Lung (tissue), 12 donors: ENCODE measurements around the gene COX6B2. TPM values are rescaled to one million over a fixed set of nuclear protein-coding genes. Genes with fewer than 3 reads are reported as not detected.

Source experiments
- ATAC-seq: fragments of 200-7000 bp; cut with Tn5 transposase; one replicate; pipeline ENCODE4 v1.9.1; 2020; ENCODE audit warnings: moderate number of reproducible peaks; ENCODE audit not compliant: insufficient read depth, low FRiP score
- DNase-seq, 3 donors: peaks; one replicate each; pipeline ENCODE4 v3.0.0-alpha.2; 2013 to 2017
- H3K27ac ChIP-seq, 2 donors: one replicate each; pipeline ENCODE4 v1.5.1; 2013; ENCODE audit warnings: mild to moderate bottlenecking in 2 of 2, moderate library complexity in 2 of 2, control low read depth in 1 of 2, inconsistent platforms in 1 of 2, low read depth in 1 of 2, low read length in 1 of 2
- H3K27me3 ChIP-seq, 3 donors: one replicate each; pipeline ENCODE4 v1.5.1; 2013; ENCODE audit warnings: low read length in 2 of 3; ENCODE audit not compliant: control insufficient read depth in 3 of 3, insufficient read depth in 3 of 3
- H3K36me3 ChIP-seq, 4 donors: one replicate each; pipeline ENCODE4 v1.5.1; 2013; ENCODE audit warnings: low read length in 4 of 4, mild to moderate bottlenecking in 1 of 4, moderate library complexity in 1 of 4; ENCODE audit not compliant: control insufficient read depth in 4 of 4, insufficient read depth in 4 of 4
- H3K4me1 ChIP-seq, 5 donors: one replicate each; pipeline ENCODE4 v1.5.1; 2013; ENCODE audit warnings: low read length in 5 of 5, mild to moderate bottlenecking in 2 of 5, moderate library complexity in 1 of 5; ENCODE audit not compliant: control insufficient read depth in 5 of 5, insufficient read depth in 5 of 5
- H3K4me3 ChIP-seq: one replicate; pipeline ENCODE4 v1.5.1; 2013; ENCODE audit warnings: mild to moderate bottlenecking, control low read depth, moderate library complexity
- H3K9ac ChIP-seq, 2 donors: one replicate each; pipeline ENCODE4 v1.5.1; 2013; ENCODE audit warnings: low read length in 2 of 2, control low read depth in 1 of 2; ENCODE audit not compliant: insufficient read depth in 1 of 2
- H3K9me3 ChIP-seq, 4 donors: one replicate each; pipeline ENCODE4 v1.5.1; 2013; ENCODE audit warnings: low read length in 3 of 4, mild to moderate bottlenecking in 1 of 4, moderate library complexity in 1 of 4; ENCODE audit not compliant: control insufficient read depth in 4 of 4, insufficient read depth in 3 of 4
- WGBS, 2 donors: extraction: QIAGEN DNeasy Blood & Tissue Kit; methylation state at CpG; one replicate each; pipeline ENCODE4 v1.1.7; 2013; 5-methylcytosine and 5-hydroxymethylcytosine counted together
- polyA plus RNA-seq, 2 donors: library from polyadenylated mRNA; stranded (reverse); fragments of 200-250 nt; gene quantifications; one replicate each; pipeline ENCODE4 v1.2.1, GENCODE V29; 2013
- total RNA-seq, 2 donors: library from RNA; depleted of rRNA in 1 of 2; stranded (reverse); fragments of >200 nt in 1 of 2; gene quantifications; one replicate each; pipeline ENCODE4 v1.2.1, GENCODE V29; 2014 to 2021
- TF ChIP-seq, protein P1 (sequence below): IDR thresholded peaks from 2 replicates; pipeline ENCODE4 v1.5.1; 2012; ENCODE audit warnings: mild to moderate bottlenecking; ENCODE audit errors: control extremely low read depth, extremely low read depth
- donor health status: control.
- donor health status: control.
- donor health status: Bipolar disorder and iron deficiency.
- donor health status: healthy.
- donor health status: DM: yes; HTN: yes; CAD: no.

Gene COX6B2
- total and polyA plus RNA-seq, 4 donors, result 0.16 to 1.4 (median 0.50) TPM; not detected in 1

GRCh38 chr19:55362174-55362989, 7.9 kb upstream of the COX6B2 start:
- DNase-seq (no peak), ATAC-seq (no peak)
- 69 to 79% methylated on average over 35 to 38 of the region's 38 CpGs for WGBS, 2 donors
- no peak overlapping the region for H3K27ac ChIP-seq
- no peak overlapping the region for H3K4me3 ChIP-seq
- H3K36me3 ChIP-seq, result no peaks in the 10 kb centered on the region
- TF ChIP-seq, protein P1, sequence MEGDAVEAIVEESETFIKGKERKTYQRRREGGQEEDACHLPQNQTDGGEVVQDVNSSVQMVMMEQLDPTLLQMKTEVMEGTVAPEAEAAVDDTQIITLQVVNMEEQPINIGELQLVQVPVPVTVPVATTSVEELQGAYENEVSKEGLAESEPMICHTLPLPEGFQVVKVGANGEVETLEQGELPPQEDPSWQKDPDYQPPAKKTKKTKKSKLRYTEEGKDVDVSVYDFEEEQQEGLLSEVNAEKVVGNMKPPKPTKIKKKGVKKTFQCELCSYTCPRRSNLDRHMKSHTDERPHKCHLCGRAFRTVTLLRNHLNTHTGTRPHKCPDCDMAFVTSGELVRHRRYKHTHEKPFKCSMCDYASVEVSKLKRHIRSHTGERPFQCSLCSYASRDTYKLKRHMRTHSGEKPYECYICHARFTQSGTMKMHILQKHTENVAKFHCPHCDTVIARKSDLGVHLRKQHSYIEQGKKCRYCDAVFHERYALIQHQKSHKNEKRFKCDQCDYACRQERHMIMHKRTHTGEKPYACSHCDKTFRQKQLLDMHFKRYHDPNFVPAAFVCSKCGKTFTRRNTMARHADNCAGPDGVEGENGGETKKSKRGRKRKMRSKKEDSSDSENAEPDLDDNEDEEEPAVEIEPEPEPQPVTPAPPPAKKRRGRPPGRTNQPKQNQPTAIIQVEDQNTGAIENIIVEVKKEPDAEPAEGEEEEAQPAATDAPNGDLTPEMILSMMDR, result no peak
- H3K4me1 ChIP-seq, result peaks cover 0 to 2% (median 0%) of the 10 kb centered on the region in 5 donors
- H3K9me3 ChIP-seq, result no peaks in the 10 kb centered on the region
- no peaks in the 10 kb centered on the region for H3K27me3 ChIP-seq
- H3K9ac ChIP-seq, result no peak overlapping the region

- no peak overlapping the region for H3K4me3 ChIP-seq
- DNase-seq (no peak), ATAC-seq (no peak)
- H3K36me3 ChIP-seq, result no peaks in the 10 kb centered on the region
- TF ChIP-seq, protein P1, result no peak
- WGBS, 2 donors, result 89 to 95% methylated on average over 16 of the region's 16 CpGs
- no peak overlapping the region for H3K9ac ChIP-seq
- H3K27me3 ChIP-seq, result peaks cover 0 to 12% (median 0%) of the 10 kb centered on the region in 3 donors
- no peaks in the 10 kb centered on the region for H3K9me3 ChIP-seq
- H3K4me1 ChIP-seq, result peaks cover 0 to 2% (median 0%) of the 10 kb centered on the region in 5 donors
- no peak overlapping the region for H3K27ac ChIP-seq
These were observed 6.4 kb upstream of the COX6B2 start for GRCh38 chr19:55360902-55361301.

DNA sequence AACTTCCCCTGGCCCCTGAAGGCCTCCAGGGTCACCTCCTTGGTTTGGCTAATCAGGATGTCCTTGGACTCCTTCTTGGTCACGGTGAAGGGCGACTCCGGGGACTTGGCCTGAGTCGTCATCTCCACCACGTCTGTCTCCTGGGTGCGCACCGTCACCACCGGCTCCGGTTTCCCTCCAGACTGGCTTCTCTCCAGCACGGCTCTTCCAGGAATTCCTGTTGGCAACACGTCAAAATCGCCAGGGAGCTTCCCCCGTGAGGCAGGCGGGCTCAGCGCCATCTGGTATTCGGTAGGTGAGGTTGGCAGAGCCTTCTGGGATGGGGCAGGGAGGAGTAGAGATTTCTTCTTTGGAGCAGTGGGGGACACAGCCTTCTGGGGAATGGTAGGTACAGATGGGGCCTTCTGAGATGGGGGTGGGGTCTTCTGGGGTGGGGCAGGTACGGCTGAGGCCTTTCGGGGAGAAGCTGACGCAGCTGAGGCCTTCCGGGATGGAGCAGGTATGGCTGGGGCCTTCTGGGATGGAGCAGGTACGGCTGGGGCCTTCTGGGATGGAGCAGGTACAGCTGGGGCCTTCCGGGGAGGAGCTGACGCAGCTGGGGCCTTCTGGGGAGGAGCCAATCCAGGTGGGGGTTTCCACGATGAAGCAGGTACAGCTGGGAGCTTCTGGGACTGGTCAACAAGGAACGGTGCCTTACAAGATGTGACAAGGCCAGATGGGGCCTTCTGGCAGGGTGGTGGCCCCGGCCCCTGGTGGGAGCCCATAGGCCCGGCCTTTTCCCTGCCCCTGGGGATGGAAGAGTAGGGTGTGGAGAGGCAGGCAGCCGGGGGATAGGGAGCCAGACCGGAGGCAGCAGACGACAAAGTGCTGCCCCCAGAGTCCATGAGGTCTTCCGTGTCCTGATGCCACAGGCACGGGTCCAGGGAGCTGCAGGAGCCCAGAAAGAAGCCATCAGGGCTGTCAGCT, 4.7 kb upstream of the COX6B2 start:
- H3K27me3 ChIP-seq, result peaks cover 0 to 16% (median 4%) of the 10 kb centered on the region in 3 donors
- H3K36me3 ChIP-seq, result no peaks in the 10 kb centered on the region
- peaks cover 0 to 2% (median 0%) of the 10 kb centered on the region in 5 donors for H3K4me1 ChIP-seq
- 70 to 83% methylated on average over 32 of the region's 32 CpGs for WGBS, 2 donors
- H3K9ac ChIP-seq, result no peak overlapping the region
- TF ChIP-seq, protein P1, result no peak
- H3K27ac ChIP-seq, result no peak overlapping the region
- no peak for ATAC-seq
- H3K4me3 ChIP-seq, result no peak overlapping the region
- no peak for DNase-seq
- no peaks in the 10 kb centered on the region for H3K9me3 ChIP-seq
